Body of pancreas (tissue), 4 donors: Measurements from ENCODE around the gene SSMEM1. TPM values are rescaled to one million over a fixed set of nuclear protein-coding genes. Genes with fewer than 3 reads are reported as not detected.

ENCODE experiments used
- ATAC-seq: fragments of 150-250 bp; one replicate; pipeline ENCODE4 v1.9.1; 2016
- DNase-seq, 4 donors: peaks; one replicate each; pipeline ENCODE4 v3.0.0-alpha.2; 2019
- H3K27ac ChIP-seq, 4 donors: fragments of 200-600 bp; sonication (generic); 1 replicate in 3 of 4; 2 replicates in 1 of 4; pipeline versions ENCODE4 v1.5.1 to v1.6.1; 2016 to 2019; ENCODE audit warnings: mild to moderate bottlenecking in 1 of 4, mixed read lengths in 1 of 4, moderate library complexity in 1 of 4
- H3K27me3 ChIP-seq, 2 donors: fragments of 200-600 bp; sonication (generic); one replicate each; pipeline ENCODE4 v1.6.0; 2016; ENCODE audit warnings: mild to moderate bottlenecking in 1 of 2
- H3K36me3 ChIP-seq, 2 donors: fragments of 200-600 bp; sonication (generic); replicated peaks in 1 of 2; 2 replicates each; pipeline ENCODE4 v1.5.1; 2016; ENCODE audit warnings: low read depth in 2 of 2; ENCODE audit not compliant: insufficient read depth in 1 of 2
- H3K4me1 ChIP-seq: fragments of 200-600 bp; sonication (generic); one replicate; pipeline ENCODE4 v1.6.0; 2016
- H3K4me3 ChIP-seq, 2 donors: fragments of 200-600 bp; sonication (generic); 1 replicate in 1 of 2; 2 replicates in 1 of 2; pipeline ENCODE4 v1.5.1; 2016 to 2019
- H3K9me3 ChIP-seq, 3 donors: fragments of 200-600 bp; sonication (generic); 1 replicate in 2 of 3; 2 replicates in 1 of 3; pipeline ENCODE4 v1.5.1; 2016
- CTCF ChIP-seq, 7 experiments: fragments of 450-650 bp in 4 of 7; fragments of 200-600 bp in 3 of 7; sonication (generic) in 3 of 7; IDR thresholded peaks; one replicate each; pipeline ENCODE4 v1.5.1; 2016 to 2019; ENCODE audit warnings: antibody characterized with exemption in 7 of 7
- POLR2A ChIP-seq, 3 donors: fragments of 450-650 bp; IDR thresholded peaks; one replicate each; pipeline ENCODE4 v1.6.1; 2016; ENCODE audit warnings: antibody characterized with exemption in 3 of 3, mild to moderate bottlenecking in 2 of 3
- WGBS, 2 donors: methylation state at CpG; one replicate each; pipeline ENCODE4 v1.1.5; 2017; 5-methylcytosine and 5-hydroxymethylcytosine counted together
- intact Hi-C: fragments of 100-400 bp; cut with DNase I; formaldehyde crosslinking; loops from one replicate; pipeline ENCODE4 v1.15.1; 2023
- total RNA-seq, 2 donors: library from RNA; depleted of rRNA; stranded (reverse); fragments of >200 nt; gene quantifications; one replicate each; pipeline ENCODE4 v1.1.0, GENCODE V29; 2016

SSMEM1 gene
- total RNA-seq, 2 donors from 2014 or later: not detected

GRCh38 chr7:130178251-130178650, 29.4 kb upstream of the SSMEM1 start:
- Histone ChIP-seq H3K4me3 (no peak overlapping the region), H3K27me3 (no peaks in the 10 kb centered on the region), H3K4me1 (no peaks in the 10 kb centered on the region), H3K9me3 (no peaks in the 10 kb centered on the region), H3K27ac (no peak overlapping the region), H3K36me3 (peaks cover 0 to 6% of the 10 kb centered on the region in 2 donors)
- no peak for ATAC-seq
- 24 to 29% methylated on average over 4 of the region's 4 CpGs for WGBS, 2 donors
- no peak for TF ChIP-seq CTCF (IDR thresholded peaks at IDR 0.05)
- intact Hi-C loops: no loop called here
- no peak for DNase-seq

DNA sequence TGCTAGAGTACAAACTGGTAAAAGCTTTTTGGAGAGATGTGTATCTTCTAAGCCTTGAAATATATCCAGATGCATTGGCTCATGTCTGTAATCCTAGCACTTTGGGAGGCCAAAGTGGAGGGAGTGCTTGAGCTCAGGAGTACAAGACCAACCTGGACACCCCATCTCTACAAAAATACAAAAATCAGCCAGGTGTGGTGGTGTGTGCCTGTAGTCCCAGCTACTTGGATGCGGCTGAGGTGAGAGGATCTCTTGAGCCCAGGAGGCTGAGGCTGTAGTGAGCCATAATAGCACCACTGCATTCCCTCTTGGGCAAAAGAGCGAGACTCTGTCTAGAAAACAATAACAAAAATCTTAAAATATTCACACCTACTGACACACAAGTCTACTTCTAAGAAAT, 28.0 kb upstream of the SSMEM1 start:
- Histone ChIP-seq H3K27ac (no peak overlapping the region), H3K27me3 (no peaks in the 10 kb centered on the region), H3K9me3 (no peaks in the 10 kb centered on the region), H3K4me1 (no peaks in the 10 kb centered on the region), H3K36me3 (peaks cover 0 to 7% of the 10 kb centered on the region in 2 donors), H3K4me3 (no peak overlapping the region)
- intact Hi-C loops: no loop called here
- 100% methylated on average over 2 of the region's 2 CpGs for WGBS, 2 donors
- DNase-seq (no peak), ATAC-seq (no peak)
- TF ChIP-seq CTCF (IDR thresholded peaks at IDR 0.05) (no peak), POLR2A (IDR thresholded peaks at IDR 0.05) (no peak)

DNA sequence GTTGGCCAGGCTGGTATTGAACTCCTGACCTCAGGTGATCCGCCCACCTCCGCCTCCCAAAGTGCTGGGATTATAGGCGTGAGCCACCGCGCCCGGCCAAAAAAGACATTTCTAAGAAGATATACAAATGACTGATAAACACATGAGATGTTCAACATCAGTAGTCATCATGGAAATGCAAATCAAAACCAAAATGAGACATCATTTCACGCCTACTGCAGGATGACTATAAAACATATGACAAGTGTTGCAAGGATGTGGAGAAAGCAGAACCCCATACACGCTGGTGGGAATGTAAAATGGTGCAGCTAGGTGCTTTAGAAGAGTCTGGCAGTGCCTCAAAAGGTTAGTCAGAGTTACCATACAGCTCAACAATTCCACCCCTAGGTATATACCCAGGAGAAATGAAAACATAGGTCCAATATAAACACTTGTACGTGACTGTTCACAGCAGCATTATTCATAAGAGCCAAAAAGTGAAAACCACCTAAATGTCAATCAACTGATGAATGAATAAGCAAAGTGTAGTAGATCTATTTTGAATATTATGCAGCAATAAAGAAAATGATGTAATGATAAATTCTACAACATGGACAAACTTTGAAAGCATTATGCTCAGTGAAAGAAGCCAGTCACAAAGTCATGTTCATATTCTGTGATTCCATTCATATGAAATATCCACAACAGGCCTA, 26.9 kb upstream of the SSMEM1 start:
- WGBS, 2 donors: 85 to 95% methylated on average over 9 of the region's 9 CpGs
- ATAC-seq (no peak), DNase-seq (no peak)
- peaks cover 0 to 7% of the 10 kb centered on the region in 2 donors for H3K36me3 ChIP-seq
- no peaks in the 10 kb centered on the region for H3K27me3 ChIP-seq
- no peak overlapping the region for H3K27ac ChIP-seq
- no peaks in the 10 kb centered on the region for H3K9me3 ChIP-seq
- TF ChIP-seq CTCF (IDR thresholded peaks at IDR 0.05): no peak
- TF ChIP-seq POLR2A (IDR thresholded peaks at IDR 0.05): no peak
- intact Hi-C loops: no loop called here
- no peaks in the 10 kb centered on the region for H3K4me1 ChIP-seq
- no peak overlapping the region for H3K4me3 ChIP-seq

DNA sequence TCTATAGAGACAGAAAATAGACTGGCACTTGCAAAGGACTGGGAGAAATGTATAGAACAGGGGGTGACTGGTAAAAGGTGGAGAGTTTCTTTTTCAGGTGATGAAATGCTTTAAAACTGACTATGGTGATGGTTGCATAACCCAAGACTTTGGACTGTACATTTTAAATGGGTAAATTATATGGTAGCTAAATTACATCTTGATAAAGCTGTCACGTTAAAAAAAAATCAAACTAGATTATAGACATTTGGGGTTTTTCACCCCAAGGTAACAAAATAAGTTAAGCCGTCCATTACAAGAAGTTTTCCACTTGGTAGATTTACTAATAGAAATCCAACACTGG, 26.4 kb upstream of the SSMEM1 start:
- H3K36me3 ChIP-seq: peaks cover 0 to 7% of the 10 kb centered on the region in 2 donors
- ATAC-seq: no peak

More for the DNA sequence above, 26.4 kb upstream of the SSMEM1 start:
- intact Hi-C loops: no loop called here
- Histone ChIP-seq H3K4me3 (no peak overlapping the region), H3K27me3 (no peaks in the 10 kb centered on the region), H3K27ac (no peak overlapping the region), H3K4me1 (no peaks in the 10 kb centered on the region), H3K9me3 (no peaks in the 10 kb centered on the region)
- TF ChIP-seq POLR2A (IDR thresholded peaks at IDR 0.05) (no peak), CTCF (IDR thresholded peaks at IDR 0.05) (no peak)
- no peak for DNase-seq
- WGBS, 2 donors: 92 to 96% methylated on average over 2 of the region's 2 CpGs
